ENCODE measurements around the gene GINS3. TPM values are rescaled to one million over a fixed set of nuclear protein-coding genes. Genes with fewer than 3 reads are reported as not detected.

Gene GINS3
- total and polyA plus RNA-seq, 2 experiments from 2014 or later, result 8.8 to 17.8 TPM

DNA sequence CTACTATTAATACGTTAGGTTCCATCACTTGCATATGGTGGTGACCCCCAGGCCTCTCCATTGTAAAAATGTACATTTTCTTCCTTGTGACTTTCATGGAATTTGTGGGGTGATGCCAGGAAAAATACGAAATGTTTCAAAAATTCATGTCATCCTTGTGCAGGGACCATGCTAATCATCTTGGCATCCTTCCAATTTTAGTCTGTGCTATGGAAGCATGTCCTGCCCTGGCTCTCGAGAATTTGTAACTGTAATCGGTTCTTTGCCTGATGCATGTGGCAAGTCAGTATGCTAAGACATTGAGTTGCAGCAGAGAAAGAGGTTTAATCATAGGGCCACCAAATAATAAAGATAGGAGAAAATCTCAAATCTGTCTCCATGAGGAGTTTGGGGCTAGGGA is 14.3 kb upstream of the GINS3 start:
- H3K4me3 Mint-ChIP-seq, result no peak overlapping the region
- H3K27ac Mint-ChIP-seq, result no peak overlapping the region
- Histone ChIP-seq H3K27me3 (ENCODE audit: insufficient read depth) (no peaks in the 10 kb centered on the region), H3F3A (replicated peaks; ENCODE audit: low read depth) (no peaks in the 10 kb centered on the region), H3K79me2 (replicated peaks; ENCODE audit: insufficient read depth) (no peaks in the 10 kb centered on the region), H2AFZ (no peak overlapping the region), H3K4me2 (no peak overlapping the region), H4K20me1 (replicated peaks; ENCODE audit: insufficient read depth) (no peaks in the 10 kb centered on the region), H3K4me3 (no peak overlapping the region), H3K4me1 (ENCODE audit: insufficient read depth) (no peaks in the 10 kb centered on the region), H3K9me2 (ENCODE audit: insufficient read depth) (no peaks in the 10 kb centered on the region), H3K27ac (ENCODE audit: low read depth) (no peak overlapping the region), H3K36me3 (ENCODE audit: insufficient read depth) (no peaks in the 10 kb centered on the region)
- no peaks in the 10 kb centered on the region; the same call in 2 of the 3 replicates for H3K9me3 Mint-ChIP-seq
- no peaks in the 10 kb centered on the region for H3K27me3 Mint-ChIP-seq (ENCODE audit: insufficient read depth, low read depth, poor library complexity)
- DNase-seq (ENCODE audit: low spot score) (no peak), ATAC-seq (no peak)
- H3K4me1 Mint-ChIP-seq, result no peaks in the 10 kb centered on the region
- TF ChIP-seq CREB1 (CRISPR knock-in tag; IDR thresholded peaks at IDR 0.05; ENCODE audit: low read depth) (no peak), NANOG (IDR thresholded peaks at IDR 0.05; ENCODE audit: borderline replicate concordance) (no peak), POLR2AphosphoS5 (IDR thresholded peaks at IDR 0.05; ENCODE audit: low read depth) (no peak), JUNB (IDR thresholded peaks at IDR 0.05; ENCODE audit: unreplicated experiment) (no peak), ZNF331 (CRISPR knock-in tag; IDR thresholded peaks at IDR 0.05; ENCODE audit: low read depth) (no peak), EZH2 (IDR thresholded peaks at IDR 0.05; ENCODE audit: low read depth, unreplicated experiment) (no peak), EZH2phosphoT487 (IDR thresholded peaks at IDR 0.05; ENCODE audit: unreplicated experiment) (no peak), STAT1 (IDR thresholded peaks at IDR 0.05; ENCODE audit: unreplicated experiment) (no peak), ZNF114 (CRISPR knock-in tag; IDR thresholded peaks at IDR 0.05) (no peak)
- TF ChIP-seq, protein P1, sequence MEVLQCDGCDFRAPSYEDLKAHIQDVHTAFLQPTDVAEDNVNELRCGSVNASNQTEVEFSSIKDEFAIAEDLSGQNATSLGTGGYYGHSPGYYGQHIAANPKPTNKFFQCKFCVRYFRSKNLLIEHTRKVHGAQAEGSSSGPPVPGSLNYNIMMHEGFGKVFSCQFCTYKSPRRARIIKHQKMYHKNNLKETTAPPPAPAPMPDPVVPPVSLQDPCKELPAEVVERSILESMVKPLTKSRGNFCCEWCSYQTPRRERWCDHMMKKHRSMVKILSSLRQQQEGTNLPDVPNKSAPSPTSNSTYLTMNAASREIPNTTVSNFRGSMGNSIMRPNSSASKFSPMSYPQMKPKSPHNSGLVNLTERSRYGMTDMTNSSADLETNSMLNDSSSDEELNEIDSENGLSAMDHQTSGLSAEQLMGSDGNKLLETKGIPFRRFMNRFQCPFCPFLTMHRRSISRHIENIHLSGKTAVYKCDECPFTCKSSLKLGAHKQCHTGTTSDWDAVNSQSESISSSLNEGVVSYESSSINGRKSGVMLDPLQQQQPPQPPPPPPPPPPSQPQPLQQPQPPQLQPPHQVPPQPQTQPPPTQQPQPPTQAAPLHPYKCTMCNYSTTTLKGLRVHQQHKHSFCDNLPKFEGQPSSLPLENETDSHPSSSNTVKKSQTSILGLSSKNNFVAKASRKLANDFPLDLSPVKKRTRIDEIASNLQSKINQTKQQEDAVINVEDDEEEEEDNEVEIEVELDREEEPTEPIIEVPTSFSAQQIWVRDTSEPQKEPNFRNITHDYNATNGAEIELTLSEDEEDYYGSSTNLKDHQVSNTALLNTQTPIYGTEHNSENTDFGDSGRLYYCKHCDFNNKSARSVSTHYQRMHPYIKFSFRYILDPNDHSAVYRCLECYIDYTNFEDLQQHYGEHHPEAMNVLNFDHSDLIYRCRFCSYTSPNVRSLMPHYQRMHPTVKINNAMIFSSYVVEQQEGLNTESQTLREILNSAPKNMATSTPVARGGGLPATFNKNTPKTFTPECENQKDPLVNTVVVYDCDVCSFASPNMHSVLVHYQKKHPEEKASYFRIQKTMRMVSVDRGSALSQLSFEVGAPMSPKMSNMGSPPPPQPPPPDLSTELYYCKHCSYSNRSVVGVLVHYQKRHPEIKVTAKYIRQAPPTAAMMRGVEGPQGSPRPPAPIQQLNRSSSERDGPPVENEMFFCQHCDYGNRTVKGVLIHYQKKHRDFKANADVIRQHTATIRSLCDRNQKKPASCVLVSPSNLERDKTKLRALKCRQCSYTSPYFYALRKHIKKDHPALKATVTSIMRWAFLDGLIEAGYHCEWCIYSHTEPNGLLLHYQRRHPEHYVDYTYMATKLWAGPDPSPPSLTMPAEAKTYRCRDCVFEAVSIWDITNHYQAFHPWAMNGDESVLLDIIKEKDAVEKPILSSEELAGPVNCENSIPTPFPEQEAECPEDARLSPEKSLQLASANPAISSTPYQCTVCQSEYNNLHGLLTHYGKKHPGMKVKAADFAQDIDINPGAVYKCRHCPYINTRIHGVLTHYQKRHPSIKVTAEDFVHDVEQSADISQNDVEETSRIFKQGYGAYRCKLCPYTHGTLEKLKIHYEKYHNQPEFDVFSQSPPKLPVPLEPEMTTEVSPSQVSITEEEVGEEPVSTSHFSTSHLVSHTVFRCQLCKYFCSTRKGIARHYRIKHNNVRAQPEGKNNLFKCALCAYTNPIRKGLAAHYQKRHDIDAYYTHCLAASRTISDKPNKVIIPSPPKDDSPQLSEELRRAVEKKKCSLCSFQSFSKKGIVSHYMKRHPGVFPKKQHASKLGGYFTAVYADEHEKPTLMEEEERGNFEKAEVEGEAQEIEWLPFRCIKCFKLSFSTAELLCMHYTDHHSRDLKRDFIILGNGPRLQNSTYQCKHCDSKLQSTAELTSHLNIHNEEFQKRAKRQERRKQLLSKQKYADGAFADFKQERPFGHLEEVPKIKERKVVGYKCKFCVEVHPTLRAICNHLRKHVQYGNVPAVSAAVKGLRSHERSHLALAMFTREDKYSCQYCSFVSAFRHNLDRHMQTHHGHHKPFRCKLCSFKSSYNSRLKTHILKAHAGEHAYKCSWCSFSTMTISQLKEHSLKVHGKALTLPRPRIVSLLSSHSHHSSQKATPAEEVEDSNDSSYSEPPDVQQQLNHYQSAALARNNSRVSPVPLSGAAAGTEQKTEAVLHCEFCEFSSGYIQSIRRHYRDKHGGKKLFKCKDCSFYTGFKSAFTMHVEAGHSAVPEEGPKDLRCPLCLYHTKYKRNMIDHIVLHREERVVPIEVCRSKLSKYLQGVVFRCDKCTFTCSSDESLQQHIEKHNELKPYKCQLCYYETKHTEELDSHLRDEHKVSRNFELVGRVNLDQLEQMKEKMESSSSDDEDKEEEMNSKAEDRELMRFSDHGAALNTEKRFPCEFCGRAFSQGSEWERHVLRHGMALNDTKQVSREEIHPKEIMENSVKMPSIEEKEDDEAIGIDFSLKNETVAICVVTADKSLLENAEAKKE (CRISPR knock-in tag; IDR thresholded peaks at IDR 0.05), result no peak
- TF ChIP-seq, protein P2, sequence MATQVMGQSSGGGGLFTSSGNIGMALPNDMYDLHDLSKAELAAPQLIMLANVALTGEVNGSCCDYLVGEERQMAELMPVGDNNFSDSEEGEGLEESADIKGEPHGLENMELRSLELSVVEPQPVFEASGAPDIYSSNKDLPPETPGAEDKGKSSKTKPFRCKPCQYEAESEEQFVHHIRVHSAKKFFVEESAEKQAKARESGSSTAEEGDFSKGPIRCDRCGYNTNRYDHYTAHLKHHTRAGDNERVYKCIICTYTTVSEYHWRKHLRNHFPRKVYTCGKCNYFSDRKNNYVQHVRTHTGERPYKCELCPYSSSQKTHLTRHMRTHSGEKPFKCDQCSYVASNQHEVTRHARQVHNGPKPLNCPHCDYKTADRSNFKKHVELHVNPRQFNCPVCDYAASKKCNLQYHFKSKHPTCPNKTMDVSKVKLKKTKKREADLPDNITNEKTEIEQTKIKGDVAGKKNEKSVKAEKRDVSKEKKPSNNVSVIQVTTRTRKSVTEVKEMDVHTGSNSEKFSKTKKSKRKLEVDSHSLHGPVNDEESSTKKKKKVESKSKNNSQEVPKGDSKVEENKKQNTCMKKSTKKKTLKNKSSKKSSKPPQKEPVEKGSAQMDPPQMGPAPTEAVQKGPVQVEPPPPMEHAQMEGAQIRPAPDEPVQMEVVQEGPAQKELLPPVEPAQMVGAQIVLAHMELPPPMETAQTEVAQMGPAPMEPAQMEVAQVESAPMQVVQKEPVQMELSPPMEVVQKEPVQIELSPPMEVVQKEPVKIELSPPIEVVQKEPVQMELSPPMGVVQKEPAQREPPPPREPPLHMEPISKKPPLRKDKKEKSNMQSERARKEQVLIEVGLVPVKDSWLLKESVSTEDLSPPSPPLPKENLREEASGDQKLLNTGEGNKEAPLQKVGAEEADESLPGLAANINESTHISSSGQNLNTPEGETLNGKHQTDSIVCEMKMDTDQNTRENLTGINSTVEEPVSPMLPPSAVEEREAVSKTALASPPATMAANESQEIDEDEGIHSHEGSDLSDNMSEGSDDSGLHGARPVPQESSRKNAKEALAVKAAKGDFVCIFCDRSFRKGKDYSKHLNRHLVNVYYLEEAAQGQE (IDR thresholded peaks at IDR 0.05; ENCODE audit: unreplicated experiment), result no peak
- TF ChIP-seq, protein P3, sequence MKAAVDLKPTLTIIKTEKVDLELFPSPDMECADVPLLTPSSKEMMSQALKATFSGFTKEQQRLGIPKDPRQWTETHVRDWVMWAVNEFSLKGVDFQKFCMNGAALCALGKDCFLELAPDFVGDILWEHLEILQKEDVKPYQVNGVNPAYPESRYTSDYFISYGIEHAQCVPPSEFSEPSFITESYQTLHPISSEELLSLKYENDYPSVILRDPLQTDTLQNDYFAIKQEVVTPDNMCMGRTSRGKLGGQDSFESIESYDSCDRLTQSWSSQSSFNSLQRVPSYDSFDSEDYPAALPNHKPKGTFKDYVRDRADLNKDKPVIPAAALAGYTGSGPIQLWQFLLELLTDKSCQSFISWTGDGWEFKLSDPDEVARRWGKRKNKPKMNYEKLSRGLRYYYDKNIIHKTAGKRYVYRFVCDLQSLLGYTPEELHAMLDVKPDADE (IDR thresholded peaks at IDR 0.05), result no peak
- TF ChIP-seq, protein P4, sequence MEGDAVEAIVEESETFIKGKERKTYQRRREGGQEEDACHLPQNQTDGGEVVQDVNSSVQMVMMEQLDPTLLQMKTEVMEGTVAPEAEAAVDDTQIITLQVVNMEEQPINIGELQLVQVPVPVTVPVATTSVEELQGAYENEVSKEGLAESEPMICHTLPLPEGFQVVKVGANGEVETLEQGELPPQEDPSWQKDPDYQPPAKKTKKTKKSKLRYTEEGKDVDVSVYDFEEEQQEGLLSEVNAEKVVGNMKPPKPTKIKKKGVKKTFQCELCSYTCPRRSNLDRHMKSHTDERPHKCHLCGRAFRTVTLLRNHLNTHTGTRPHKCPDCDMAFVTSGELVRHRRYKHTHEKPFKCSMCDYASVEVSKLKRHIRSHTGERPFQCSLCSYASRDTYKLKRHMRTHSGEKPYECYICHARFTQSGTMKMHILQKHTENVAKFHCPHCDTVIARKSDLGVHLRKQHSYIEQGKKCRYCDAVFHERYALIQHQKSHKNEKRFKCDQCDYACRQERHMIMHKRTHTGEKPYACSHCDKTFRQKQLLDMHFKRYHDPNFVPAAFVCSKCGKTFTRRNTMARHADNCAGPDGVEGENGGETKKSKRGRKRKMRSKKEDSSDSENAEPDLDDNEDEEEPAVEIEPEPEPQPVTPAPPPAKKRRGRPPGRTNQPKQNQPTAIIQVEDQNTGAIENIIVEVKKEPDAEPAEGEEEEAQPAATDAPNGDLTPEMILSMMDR (conservative IDR thresholded peaks at IDR 0.05; ENCODE audit: low read depth in 2 of 2), result no peak
- H3K36me3 Mint-ChIP-seq (ENCODE audit: low read depth), result no peaks in the 10 kb centered on the region

All from GM23338 (cell line).